Measurements from ENCODE around the gene HOXA4.

- TF ChIP-seq CTCF (IDR thresholded peaks at IDR 0.05; ENCODE audit: insufficient read depth, low read length) (no peak), SPI1 (IDR thresholded peaks at IDR 0.05; ENCODE audit: borderline replicate concordance, low read depth) (no peak), POLR2AphosphoS5 (IDR thresholded peaks at IDR 0.05; ENCODE audit: low read depth) (peak; percentile 38; the same call in 1 of the 2 replicates), GABPA (IDR thresholded peaks at IDR 0.05; ENCODE audit: low read depth) (no peak)
Observed at GRCh38 chr7:27173511-27173955, 43.0 kb upstream of the HOXA4 start.

All from HL-60 (cell line).